Mammary epithelial cell (primary cell): ENCODE results near the gene WDR53.

ENCODE experiments used
- EZH2 ChIP-seq: IDR thresholded peaks from 2 replicates; pipeline ENCODE4 v1.6.1; 2012; ENCODE audit warnings: low read length, inconsistent platforms, borderline replicate concordance
- TF ChIP-seq, protein P1 (sequence below), 2 donors: IDR thresholded peaks in 1 of 2; conservative IDR thresholded peaks in 1 of 2; 2 replicates each; pipeline ENCODE4 v1.5.1; 2011 to 2012; ENCODE audit warnings: inconsistent platforms in 2 of 2, low read length in 2 of 2, mild to moderate bottlenecking in 2 of 2, control low read depth in 1 of 2, low read depth in 1 of 2; ENCODE audit not compliant: insufficient read depth in 1 of 2; ENCODE audit errors: extremely low read depth in 1 of 2

DNA sequence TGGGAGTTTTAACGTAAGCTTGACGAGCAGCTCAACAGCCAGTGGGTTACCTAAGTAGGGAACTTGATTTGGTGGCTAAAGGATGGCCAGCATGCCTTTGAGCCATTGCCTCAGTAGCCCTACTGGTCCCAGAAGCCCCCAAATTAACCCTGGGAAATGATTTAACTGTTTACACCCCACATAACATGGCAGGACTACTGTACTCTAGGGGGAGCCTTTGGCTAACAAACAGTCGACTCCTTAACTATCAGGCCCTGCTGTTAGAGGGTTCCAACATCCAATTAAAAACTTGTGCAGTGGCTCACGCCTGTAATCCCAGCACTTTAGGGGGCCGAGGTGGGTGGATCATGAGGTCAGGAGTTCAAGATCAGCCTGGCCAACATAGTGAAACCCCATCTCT lies 43.8 kb downstream of the WDR53 start:
- TF ChIP-seq, protein P1, sequence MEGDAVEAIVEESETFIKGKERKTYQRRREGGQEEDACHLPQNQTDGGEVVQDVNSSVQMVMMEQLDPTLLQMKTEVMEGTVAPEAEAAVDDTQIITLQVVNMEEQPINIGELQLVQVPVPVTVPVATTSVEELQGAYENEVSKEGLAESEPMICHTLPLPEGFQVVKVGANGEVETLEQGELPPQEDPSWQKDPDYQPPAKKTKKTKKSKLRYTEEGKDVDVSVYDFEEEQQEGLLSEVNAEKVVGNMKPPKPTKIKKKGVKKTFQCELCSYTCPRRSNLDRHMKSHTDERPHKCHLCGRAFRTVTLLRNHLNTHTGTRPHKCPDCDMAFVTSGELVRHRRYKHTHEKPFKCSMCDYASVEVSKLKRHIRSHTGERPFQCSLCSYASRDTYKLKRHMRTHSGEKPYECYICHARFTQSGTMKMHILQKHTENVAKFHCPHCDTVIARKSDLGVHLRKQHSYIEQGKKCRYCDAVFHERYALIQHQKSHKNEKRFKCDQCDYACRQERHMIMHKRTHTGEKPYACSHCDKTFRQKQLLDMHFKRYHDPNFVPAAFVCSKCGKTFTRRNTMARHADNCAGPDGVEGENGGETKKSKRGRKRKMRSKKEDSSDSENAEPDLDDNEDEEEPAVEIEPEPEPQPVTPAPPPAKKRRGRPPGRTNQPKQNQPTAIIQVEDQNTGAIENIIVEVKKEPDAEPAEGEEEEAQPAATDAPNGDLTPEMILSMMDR (conservative IDR thresholded peaks at IDR 0.05 in 1 of 2, IDR thresholded peaks at IDR 0.05 in 1 of 2; ENCODE audit: extremely low read depth in 1 of 2, insufficient read depth in 1 of 2, low read depth in 1 of 2, low read length in 2 of 2), result peak in 1 of 2 donors; percentile 4
- TF ChIP-seq EZH2, result no peak
